ENCODE data around the gene RASGRF2.

RASGRF2 gene

GRCh38 chr5:81247441-81247972, 287.3 kb downstream of the RASGRF2 start:
- no peaks in the 10 kb centered on the region for H3K36me3 ChIP-seq
- peaks cover 10% of the 10 kb centered on the region for H3K4me1 ChIP-seq
- H3K9me3 ChIP-seq = no peaks in the 10 kb centered on the region
- no peaks in the 10 kb centered on the region for H3K27me3 ChIP-seq
- DNase-seq = no peak
- no peak overlapping the region for H3K4me3 ChIP-seq (ENCODE audit: low read depth, low read length)
- no peak for TF ChIP-seq CTCF (IDR thresholded peaks at IDR 0.05; ENCODE audit: low read depth, low read length)

- peaks cover 3% of the 10 kb centered on the region; the same call in 1 of the 2 replicates for H3K4me1 ChIP-seq
- DNase-seq = no peak
- no peaks in the 10 kb centered on the region for H3K9me3 ChIP-seq
- no peak overlapping the region for H3K4me3 ChIP-seq (ENCODE audit: low read depth, low read length)
- no peak for TF ChIP-seq CTCF (IDR thresholded peaks at IDR 0.05; ENCODE audit: low read depth, low read length)
- H3K36me3 ChIP-seq = no peaks in the 10 kb centered on the region
- no peaks in the 10 kb centered on the region for H3K27me3 ChIP-seq
Measured at GRCh38 chr5:81249240-81249639, 289.1 kb downstream of the RASGRF2 start.

GRCh38 chr5:81250004-81250403, 289.8 kb downstream of the RASGRF2 start:
- Histone ChIP-seq H3K9me3 (no peaks in the 10 kb centered on the region), H3K36me3 (no peaks in the 10 kb centered on the region), H3K4me3 (ENCODE audit: low read depth, low read length) (no peak overlapping the region), H3K27me3 (no peaks in the 10 kb centered on the region), H3K4me1 (peaks cover 3% of the 10 kb centered on the region; the same call in 1 of the 2 replicates)
- TF ChIP-seq CTCF (IDR thresholded peaks at IDR 0.05; ENCODE audit: low read depth, low read length) = no peak
- DNase-seq = no peak

- no peak for TF ChIP-seq CTCF (IDR thresholded peaks at IDR 0.05; ENCODE audit: low read depth, low read length)
- Histone ChIP-seq H3K4me3 (ENCODE audit: low read depth, low read length) (no peak overlapping the region), H3K36me3 (no peaks in the 10 kb centered on the region), H3K27me3 (no peaks in the 10 kb centered on the region), H3K9me3 (no peaks in the 10 kb centered on the region), H3K4me1 (peaks cover 9% of the 10 kb centered on the region)
- no peak for DNase-seq
Measured at GRCh38 chr5:81251922-81252321, 291.8 kb downstream of the RASGRF2 start.

- peaks cover 12% of the 10 kb centered on the region for H3K4me1 ChIP-seq
- no peaks in the 10 kb centered on the region for H3K27me3 ChIP-seq
- no peaks in the 10 kb centered on the region for H3K9me3 ChIP-seq
- no peak for DNase-seq
- H3K4me3 ChIP-seq (ENCODE audit: low read depth, low read length) = no peak overlapping the region
- TF ChIP-seq CTCF (IDR thresholded peaks at IDR 0.05; ENCODE audit: low read depth, low read length) = no peak
- no peaks in the 10 kb centered on the region for H3K36me3 ChIP-seq
Measured at GRCh38 chr5:81252904-81253303, 292.7 kb downstream of the RASGRF2 start.

GRCh38 chr5:81253875-81254274, 293.7 kb downstream of the RASGRF2 start:
- H3K9me3 ChIP-seq = no peaks in the 10 kb centered on the region
- TF ChIP-seq CTCF (IDR thresholded peaks at IDR 0.05; ENCODE audit: low read depth, low read length) = no peak
- no peaks in the 10 kb centered on the region for H3K36me3 ChIP-seq
- no peak overlapping the region for H3K4me3 ChIP-seq (ENCODE audit: low read depth, low read length)
- no peak for DNase-seq
- no peaks in the 10 kb centered on the region for H3K27me3 ChIP-seq
- peaks cover 9% of the 10 kb centered on the region for H3K4me1 ChIP-seq
